Measurements from ENCODE around the gene NECAB2.

DNA sequence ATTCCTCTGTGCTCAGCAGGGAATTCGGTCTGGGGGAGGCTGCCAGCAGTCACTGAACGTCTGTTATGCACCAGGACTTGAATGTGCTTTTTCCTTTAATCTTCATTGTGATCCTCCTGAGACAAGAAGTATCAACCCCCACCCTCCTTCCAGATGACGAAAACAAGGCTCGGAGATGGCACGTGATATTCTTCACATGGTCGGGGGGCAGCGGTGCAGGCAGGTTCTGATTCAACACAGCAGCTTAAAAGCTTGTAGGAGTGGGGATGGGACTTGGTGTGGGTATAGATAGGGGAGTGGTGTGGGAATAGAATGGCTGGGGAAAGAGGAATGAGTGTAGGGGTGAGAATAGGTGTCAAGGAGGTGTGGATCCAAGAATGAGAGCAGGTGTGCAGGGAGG lies 6.4 kb downstream of the NECAB2 start:
- TF ChIP-seq, protein P1, sequence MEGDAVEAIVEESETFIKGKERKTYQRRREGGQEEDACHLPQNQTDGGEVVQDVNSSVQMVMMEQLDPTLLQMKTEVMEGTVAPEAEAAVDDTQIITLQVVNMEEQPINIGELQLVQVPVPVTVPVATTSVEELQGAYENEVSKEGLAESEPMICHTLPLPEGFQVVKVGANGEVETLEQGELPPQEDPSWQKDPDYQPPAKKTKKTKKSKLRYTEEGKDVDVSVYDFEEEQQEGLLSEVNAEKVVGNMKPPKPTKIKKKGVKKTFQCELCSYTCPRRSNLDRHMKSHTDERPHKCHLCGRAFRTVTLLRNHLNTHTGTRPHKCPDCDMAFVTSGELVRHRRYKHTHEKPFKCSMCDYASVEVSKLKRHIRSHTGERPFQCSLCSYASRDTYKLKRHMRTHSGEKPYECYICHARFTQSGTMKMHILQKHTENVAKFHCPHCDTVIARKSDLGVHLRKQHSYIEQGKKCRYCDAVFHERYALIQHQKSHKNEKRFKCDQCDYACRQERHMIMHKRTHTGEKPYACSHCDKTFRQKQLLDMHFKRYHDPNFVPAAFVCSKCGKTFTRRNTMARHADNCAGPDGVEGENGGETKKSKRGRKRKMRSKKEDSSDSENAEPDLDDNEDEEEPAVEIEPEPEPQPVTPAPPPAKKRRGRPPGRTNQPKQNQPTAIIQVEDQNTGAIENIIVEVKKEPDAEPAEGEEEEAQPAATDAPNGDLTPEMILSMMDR (IDR thresholded peaks at IDR 0.05): no peak
- TF ChIP-seq EP300 (IDR thresholded peaks at IDR 0.05) (no peak), POLR2AphosphoS5 (IDR thresholded peaks at IDR 0.05) (no peak)

Data from gastroesophageal sphincter (tissue), 3 donors.